Measurements from ENCODE around the gene MYOT. TPM values are rescaled to one million over a fixed set of nuclear protein-coding genes. Genes with fewer than 3 reads are reported as not detected.
"Not testable (repeated sequence)": the region's sequence is repeated elsewhere in the genome, so short reads cannot be mapped to it uniquely, and the experiment has no call there.

Gene MYOT
- total RNA-seq, 2 experiments from 2014 or later, result not detected

DNA sequence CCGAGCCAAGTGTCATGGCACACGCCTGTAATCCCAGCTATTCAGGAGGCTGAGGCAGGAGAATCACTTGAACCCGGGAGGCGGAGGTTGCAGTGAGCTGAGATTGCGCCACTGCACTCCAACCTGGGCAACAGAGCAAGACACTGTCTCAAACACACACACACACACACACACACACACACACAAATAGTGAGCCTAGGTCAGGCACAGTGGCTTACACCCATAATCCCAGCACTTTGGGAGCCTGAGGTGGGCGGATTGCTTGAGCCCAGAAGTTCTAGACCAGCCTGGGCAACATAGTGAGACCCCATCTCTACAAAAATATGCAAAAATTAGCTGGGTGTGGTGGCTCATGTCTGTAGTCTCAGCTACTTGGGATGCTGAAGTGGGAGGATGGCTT is 4.0 kb upstream of the MYOT start:
- not testable (repeated sequence) for DNase-seq; H3K27me3 Mint-ChIP-seq; ATAC-seq; H3K4me3 Mint-ChIP-seq; H3K4me1 Mint-ChIP-seq; H3K36me3 Mint-ChIP-seq; H3K27ac Mint-ChIP-seq; H3K9me3 Mint-ChIP-seq (ENCODE audit: low read depth)
- CTCF ChIA-PET, result interaction anchor here (0.8 to 1.2 kb wide), 2 partner anchors 31 to 85 kb away, joined by 3 read pairs; no protein-coding TSS in a partner anchor

DNA sequence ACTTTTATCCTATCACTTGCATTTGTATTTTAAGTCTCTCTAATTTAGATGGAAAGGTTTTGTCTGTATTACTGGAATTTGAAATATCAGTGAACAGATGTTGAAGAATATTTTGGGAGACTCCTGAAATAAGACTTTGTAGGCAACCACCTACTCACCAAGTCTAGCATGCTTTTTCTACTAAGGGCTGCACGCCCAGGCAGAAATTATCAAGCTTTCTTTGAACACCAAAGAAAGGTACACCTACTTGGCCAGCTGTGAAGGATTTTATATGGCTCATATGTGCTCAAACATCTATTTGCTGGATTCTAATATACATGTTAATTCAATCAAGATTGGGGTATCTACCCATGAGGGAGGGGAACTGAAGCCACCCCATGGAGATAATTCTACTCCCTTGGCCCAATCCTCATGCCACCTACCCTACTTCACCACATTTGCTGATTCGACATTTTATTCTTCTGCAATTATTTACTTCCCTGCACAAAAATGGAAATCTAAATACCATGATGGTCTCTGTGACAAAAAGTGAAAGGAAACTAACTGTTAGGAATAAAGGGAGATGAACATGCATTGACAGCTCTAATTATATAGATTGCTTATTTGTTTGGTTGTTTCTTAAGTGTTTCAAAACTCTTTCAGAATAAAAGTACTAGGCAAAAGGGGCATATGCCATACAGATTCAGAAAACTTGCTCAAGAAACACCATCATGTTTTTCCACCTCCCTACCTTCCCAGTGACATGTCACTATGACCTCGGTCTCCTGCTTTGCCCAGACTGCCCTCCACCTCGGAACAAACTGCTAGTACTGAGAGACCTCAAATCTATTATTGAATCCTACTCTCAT is 895 bp upstream of the MYOT start:
- H3K27me3 Mint-ChIP-seq, result peaks cover 3% of the 10 kb centered on the region

DNA sequence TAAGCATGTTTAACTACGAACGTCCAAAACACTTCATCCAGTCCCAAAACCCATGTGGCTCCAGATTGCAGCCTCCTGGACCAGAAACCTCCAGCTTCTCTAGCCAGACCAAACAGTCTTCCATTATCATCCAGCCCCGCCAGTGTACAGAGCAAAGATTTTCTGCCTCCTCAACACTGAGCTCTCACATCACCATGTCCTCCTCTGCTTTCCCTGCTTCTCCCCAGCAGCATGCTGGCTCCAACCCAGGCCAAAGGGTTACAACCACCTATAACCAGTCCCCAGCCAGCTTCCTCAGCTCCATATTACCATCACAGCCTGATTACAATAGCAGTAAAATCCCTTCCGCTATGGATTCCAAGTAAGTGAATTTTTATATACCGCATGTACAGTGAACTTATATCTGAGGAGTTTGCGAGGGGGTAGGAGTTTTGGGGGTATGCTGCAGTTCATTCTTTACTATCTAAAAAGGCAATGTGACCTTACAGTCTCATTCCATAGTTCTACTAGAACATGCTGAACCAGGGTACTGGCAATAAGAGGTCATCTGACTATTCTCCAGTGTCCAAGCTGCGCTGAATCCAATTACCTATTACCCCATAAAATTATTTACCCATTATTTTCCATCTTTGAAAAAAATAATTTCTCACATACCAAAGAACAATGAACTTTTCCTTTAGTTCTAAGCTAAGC is 3.1 kb downstream of the MYOT start:
- Mint-ChIP-seq H3K9me3 (ENCODE audit: low read depth) (no peaks in the 10 kb centered on the region), H3K4me3 (no peak overlapping the region), H3K4me1 (peaks cover 3% of the 10 kb centered on the region), H3K27me3 (no peaks in the 10 kb centered on the region), H3K27ac (no peak overlapping the region), H3K36me3 (no peaks in the 10 kb centered on the region)
- DNase-seq (no peak), ATAC-seq (no peak)
- CTCF ChIA-PET, result interaction anchor here (1.1 kb wide), 1 partner anchor 19 kb away, joined by 3 read pairs; the partner anchor contains the start of gene PKD2L2

More for the DNA sequence above, 895 bp upstream of the MYOT start:
- DNase-seq, result no peak
- no peaks in the 10 kb centered on the region for H3K9me3 Mint-ChIP-seq (ENCODE audit: low read depth)
- no peak for ATAC-seq
- CTCF ChIA-PET, result no interaction called here
- H3K27ac Mint-ChIP-seq, result no peak overlapping the region
- no peak overlapping the region for H3K4me3 Mint-ChIP-seq
- H3K36me3 Mint-ChIP-seq, result no peaks in the 10 kb centered on the region
- peaks cover 6% of the 10 kb centered on the region for H3K4me1 Mint-ChIP-seq

DNA sequence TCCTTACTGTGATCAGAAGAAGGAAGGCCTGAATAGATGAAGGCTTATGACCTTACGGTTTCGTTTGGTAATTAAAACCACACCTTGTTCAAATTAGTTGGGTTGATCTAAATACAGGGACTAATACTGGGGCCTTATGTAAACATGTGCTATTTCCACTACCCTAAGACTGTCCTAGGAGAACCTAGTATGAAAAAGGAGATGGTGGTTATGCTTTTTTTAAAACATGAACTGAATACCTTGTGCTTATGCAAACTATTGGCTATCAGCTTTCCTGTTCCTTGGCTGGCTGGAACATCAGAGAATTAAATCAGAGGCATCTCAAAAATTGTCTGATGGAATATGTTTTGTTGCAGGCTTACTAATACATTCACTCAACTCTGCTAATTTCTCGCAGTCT is 3.9 kb downstream of the MYOT start:
- H3K4me3 Mint-ChIP-seq, result no peak overlapping the region
- H3K4me1 Mint-ChIP-seq, result peaks cover 3% of the 10 kb centered on the region
- ATAC-seq, result no peak
- no peaks in the 10 kb centered on the region for H3K36me3 Mint-ChIP-seq
- H3K27me3 Mint-ChIP-seq, result no peaks in the 10 kb centered on the region
- H3K27ac Mint-ChIP-seq, result no peak overlapping the region
- no peaks in the 10 kb centered on the region for H3K9me3 Mint-ChIP-seq (ENCODE audit: low read depth)
- CTCF ChIA-PET, result interaction anchor here (1.0 kb wide), 1 partner anchor 129 kb away, joined by 3 read pairs; no protein-coding TSS in a partner anchor
- no peak for DNase-seq

GRCh38 chr5:137872466-137872865 is 4.8 kb downstream of the MYOT start:
- ATAC-seq, result no peak
- Mint-ChIP-seq H3K27ac (no peak overlapping the region), H3K4me1 (peaks cover 3% of the 10 kb centered on the region), H3K27me3 (no peaks in the 10 kb centered on the region), H3K36me3 (no peaks in the 10 kb centered on the region), H3K4me3 (no peak overlapping the region), H3K9me3 (ENCODE audit: low read depth) (no peaks in the 10 kb centered on the region)
- CTCF ChIA-PET, result interaction anchor here (0.6 to 1.2 kb wide), 4 partner anchors 94 to 578 kb away, joined by 3 read pairs; no protein-coding TSS in a partner anchor
- no peak for DNase-seq

- CTCF ChIA-PET, result no interaction called here
- Mint-ChIP-seq H3K4me1 (no peaks in the 10 kb centered on the region), H3K4me3 (no peak overlapping the region), H3K27ac (no peak overlapping the region), H3K36me3 (no peaks in the 10 kb centered on the region), H3K27me3 (peaks cover 4% of the 10 kb centered on the region), H3K9me3 (ENCODE audit: low read depth) (no peaks in the 10 kb centered on the region)
- DNase-seq (no peak), ATAC-seq (no peak)
Observed at GRCh38 chr5:137876101-137876500, 8.4 kb downstream of the MYOT start.

DNA sequence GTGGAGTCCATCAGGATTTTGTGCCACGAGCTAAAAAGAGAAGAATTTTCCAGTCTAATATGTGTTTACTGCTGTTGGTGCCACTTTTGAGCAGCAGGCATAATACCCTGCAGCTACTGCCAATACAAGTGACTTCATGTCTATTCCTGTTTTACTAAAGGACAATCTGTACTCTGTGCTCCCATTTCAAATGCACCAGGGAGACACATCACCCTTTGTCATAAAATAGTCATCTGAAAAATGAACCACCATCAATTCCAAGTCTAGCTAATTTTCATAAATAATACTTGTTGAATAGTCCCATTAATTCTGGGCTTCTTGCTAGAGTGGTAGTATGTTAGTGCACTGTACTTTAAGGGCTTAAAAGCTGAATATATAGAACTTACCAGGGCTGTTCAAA is 12.7 kb downstream of the MYOT start:
- Mint-ChIP-seq H3K9me3 (ENCODE audit: low read depth) (no peaks in the 10 kb centered on the region), H3K4me3 (no peak overlapping the region), H3K27me3 (peaks cover 4% of the 10 kb centered on the region), H3K27ac (no peak overlapping the region), H3K4me1 (no peaks in the 10 kb centered on the region), H3K36me3 (no peaks in the 10 kb centered on the region)
- ATAC-seq, result no peak
- CTCF ChIA-PET, result interaction anchor here (1.4 kb wide), 1 partner anchor 9 kb away, joined by 4 read pairs; the partner anchor contains the start of gene PKD2L2
- no peak for DNase-seq

DNA sequence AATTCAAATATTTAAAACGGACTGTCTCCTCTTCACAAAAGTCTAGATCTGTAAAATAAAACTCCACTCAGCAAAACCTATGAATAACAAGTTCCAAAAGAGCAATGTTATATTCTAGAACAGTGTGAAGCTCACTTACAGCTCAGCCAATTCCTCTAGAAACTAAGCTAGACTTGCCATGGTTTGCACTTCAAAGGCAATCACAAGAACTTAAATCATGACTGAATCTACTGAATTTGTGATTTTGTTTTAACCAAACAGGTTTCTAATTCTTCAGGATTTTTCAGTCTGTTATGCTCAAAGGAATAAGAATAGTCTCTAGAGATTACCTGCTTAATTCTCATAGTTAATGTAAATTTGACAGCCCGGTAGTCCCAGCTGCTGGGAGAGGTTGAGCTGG is 20.2 kb downstream of the MYOT start:
- DNase-seq (no peak), ATAC-seq (no peak)
- Mint-ChIP-seq H3K27me3 (no peaks in the 10 kb centered on the region), H3K36me3 (no peaks in the 10 kb centered on the region), H3K4me1 (peaks cover 23% of the 10 kb centered on the region), H3K9me3 (ENCODE audit: low read depth) (no peaks in the 10 kb centered on the region), H3K27ac (no peak overlapping the region), H3K4me3 (no peak overlapping the region)
- CTCF ChIA-PET, result interaction anchor here (0.7 to 1.1 kb wide), 2 partner anchors 18 to 239 kb away, joined by 3 read pairs; no protein-coding TSS in a partner anchor

DNA sequence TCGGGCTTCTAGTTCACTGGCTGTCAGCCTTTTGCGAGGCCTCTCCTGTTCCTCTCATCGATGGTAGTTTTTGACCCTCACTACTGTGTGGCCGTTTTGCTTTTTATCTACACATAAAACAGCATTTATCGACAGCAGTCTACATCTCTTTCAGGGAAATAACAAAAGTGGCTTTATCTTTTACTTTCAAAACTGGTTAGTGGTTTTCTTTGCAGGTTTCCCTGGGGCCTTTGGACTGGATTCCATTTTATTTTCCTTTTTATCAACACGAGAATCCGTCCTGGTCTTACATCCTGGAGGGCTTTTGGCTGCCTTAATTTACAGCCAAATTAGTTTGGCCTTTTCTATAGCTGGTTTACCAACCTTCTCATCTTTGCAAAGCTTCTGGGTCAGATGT is 20.8 kb downstream of the MYOT start:
- ATAC-seq, result no peak
- peaks cover 3% of the 10 kb centered on the region for H3K27me3 Mint-ChIP-seq
- peak overlapping the region; percentile 81 for H3K4me3 Mint-ChIP-seq
- DNase-seq, result no peak
- no peaks in the 10 kb centered on the region for H3K36me3 Mint-ChIP-seq
- H3K9me3 Mint-ChIP-seq (ENCODE audit: low read depth), result no peaks in the 10 kb centered on the region
- peak overlapping the region; percentile 93 for H3K27ac Mint-ChIP-seq
- CTCF ChIA-PET, result interaction anchor here (1.1 to 1.4 kb wide), 3 partner anchors 8 to 19 kb away, joined by 3 to 4 read pairs (median 3); no protein-coding TSS in a partner anchor
- H3K4me1 Mint-ChIP-seq, result peaks cover 23% of the 10 kb centered on the region

GRCh38 chr5:137888863-137889759 is 21.5 kb downstream of the MYOT start, which contains the start of gene PKD2L2:
TSS of gene PKD2L2 (plus strand) at chr5:137889457. CDS start at chr5:137889492, 35 bp downstream.
- no peaks in the 10 kb centered on the region for H3K9me3 Mint-ChIP-seq (ENCODE audit: low read depth)

GRCh38 chr5:137890845-137891244 is 23.2 kb downstream of the MYOT start:
- ATAC-seq (no peak), DNase-seq (no peak)
- peaks cover 8% of the 10 kb centered on the region for H3K27me3 Mint-ChIP-seq
- no peaks in the 10 kb centered on the region for H3K9me3 Mint-ChIP-seq (ENCODE audit: low read depth)
- no peak overlapping the region for H3K4me3 Mint-ChIP-seq
- H3K36me3 Mint-ChIP-seq, result no peaks in the 10 kb centered on the region
- peaks cover 23% of the 10 kb centered on the region for H3K4me1 Mint-ChIP-seq
- no peak overlapping the region for H3K27ac Mint-ChIP-seq
- CTCF ChIA-PET, result interaction anchor here (0.6 to 1.6 kb wide), 4 partner anchors 17 to 139 kb away, joined by 3 to 4 read pairs (median 3); no protein-coding TSS in a partner anchor

More at GRCh38 chr5:137888863-137889759, 21.5 kb downstream of the MYOT start, which contains the start of gene PKD2L2:
- peaks cover 23% of the 10 kb centered on the region for H3K4me1 Mint-ChIP-seq
- H3K36me3 Mint-ChIP-seq, result no peaks in the 10 kb centered on the region
- peaks cover 8% of the 10 kb centered on the region for H3K27me3 Mint-ChIP-seq
- peak within 1 kb of the TSS; percentile 81 for H3K4me3 Mint-ChIP-seq
- peak; percentile 90 for DNase-seq
- CTCF ChIA-PET, result interaction anchor here (0.6 to 1.6 kb wide), 11 partner anchors 8 to 259 kb away, joined by 3 to 4 read pairs (median 3); no protein-coding TSS in a partner anchor
- peak; percentile 99 for ATAC-seq
- peak within 1 kb of the TSS; percentile 93 for H3K27ac Mint-ChIP-seq

DNA sequence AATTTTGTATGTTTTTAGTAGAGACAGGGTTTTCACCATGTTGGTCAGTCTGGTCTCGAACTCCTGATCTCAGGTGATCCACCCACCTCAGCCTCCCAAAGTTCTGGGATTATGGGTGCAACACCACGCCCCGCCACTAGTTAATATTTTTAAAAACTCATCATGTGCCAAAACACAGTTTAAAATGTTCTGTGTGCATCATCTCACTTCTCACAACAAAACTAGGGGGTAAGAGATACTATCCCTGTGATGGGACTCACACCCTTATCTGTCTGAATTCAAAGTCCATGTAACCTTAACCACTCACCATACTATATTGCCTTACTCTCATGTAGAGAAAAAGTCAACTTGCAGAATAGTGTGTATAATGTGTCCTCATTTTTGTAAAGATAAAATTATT is 24.2 kb downstream of the MYOT start:
- Mint-ChIP-seq H3K27ac (no peak overlapping the region), H3K27me3 (peaks cover 8% of the 10 kb centered on the region), H3K9me3 (ENCODE audit: low read depth) (no peaks in the 10 kb centered on the region), H3K36me3 (no peaks in the 10 kb centered on the region), H3K4me1 (peaks cover 21% of the 10 kb centered on the region), H3K4me3 (no peak overlapping the region)
- CTCF ChIA-PET, result interaction anchor here (1.1 kb wide), 1 partner anchor 113 kb away, joined by 3 read pairs; no protein-coding TSS in a partner anchor
- ATAC-seq, result no peak
- DNase-seq, result no peak
